ENCODE results near the gene SNAP91.

- TF ChIP-seq POLR2AphosphoS5 (IDR thresholded peaks at IDR 0.05; ENCODE audit: low read depth, low read length): no peak
- TF ChIP-seq SIN3A (IDR thresholded peaks at IDR 0.05; ENCODE audit: borderline replicate concordance, insufficient read depth, low read length): no peak
- TF ChIP-seq FOXP2 (optimal IDR thresholded peaks at IDR 0.05; ENCODE audit: borderline replicate concordance, extremely low read depth, extremely low read length, insufficient read depth): no peak
Observed at GRCh38 chr6:83511266-83511665, 197.6 kb downstream of the SNAP91 start.

Data from PFSK-1 (cell line).